ENCODE measurements around the gene NPAS3.

DNA sequence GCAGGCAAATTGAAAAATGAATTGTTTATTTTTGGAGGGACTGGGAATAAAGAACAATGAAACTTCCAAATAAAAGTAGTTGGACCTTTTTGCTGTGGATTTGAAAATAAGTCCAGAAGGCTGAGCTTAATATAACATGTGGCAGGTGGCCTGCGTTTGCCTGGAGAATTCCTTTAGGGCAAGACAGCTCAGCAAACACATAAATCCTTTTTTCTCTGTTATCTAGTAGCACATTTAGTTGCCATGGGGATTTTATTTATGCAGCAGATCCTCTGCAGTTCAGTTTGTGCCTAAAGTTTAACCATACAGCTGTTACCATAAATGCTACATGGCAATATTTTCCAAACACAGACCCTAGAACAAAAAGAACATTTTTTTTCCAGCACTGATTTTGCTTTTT is 180.0 kb downstream of the NPAS3 start:
- TF ChIP-seq POLR2A (IDR thresholded peaks at IDR 0.05) (no peak), POLR2AphosphoS5 (IDR thresholded peaks at IDR 0.05) (no peak)
- TF ChIP-seq, protein P1, sequence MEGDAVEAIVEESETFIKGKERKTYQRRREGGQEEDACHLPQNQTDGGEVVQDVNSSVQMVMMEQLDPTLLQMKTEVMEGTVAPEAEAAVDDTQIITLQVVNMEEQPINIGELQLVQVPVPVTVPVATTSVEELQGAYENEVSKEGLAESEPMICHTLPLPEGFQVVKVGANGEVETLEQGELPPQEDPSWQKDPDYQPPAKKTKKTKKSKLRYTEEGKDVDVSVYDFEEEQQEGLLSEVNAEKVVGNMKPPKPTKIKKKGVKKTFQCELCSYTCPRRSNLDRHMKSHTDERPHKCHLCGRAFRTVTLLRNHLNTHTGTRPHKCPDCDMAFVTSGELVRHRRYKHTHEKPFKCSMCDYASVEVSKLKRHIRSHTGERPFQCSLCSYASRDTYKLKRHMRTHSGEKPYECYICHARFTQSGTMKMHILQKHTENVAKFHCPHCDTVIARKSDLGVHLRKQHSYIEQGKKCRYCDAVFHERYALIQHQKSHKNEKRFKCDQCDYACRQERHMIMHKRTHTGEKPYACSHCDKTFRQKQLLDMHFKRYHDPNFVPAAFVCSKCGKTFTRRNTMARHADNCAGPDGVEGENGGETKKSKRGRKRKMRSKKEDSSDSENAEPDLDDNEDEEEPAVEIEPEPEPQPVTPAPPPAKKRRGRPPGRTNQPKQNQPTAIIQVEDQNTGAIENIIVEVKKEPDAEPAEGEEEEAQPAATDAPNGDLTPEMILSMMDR (IDR thresholded peaks at IDR 0.05 in 8 of 11, conservative IDR thresholded peaks at IDR 0.05 in 3 of 11) = no peak
